Activated T-cell treated with anti-CD3 and anti-CD28 coated beads for 24 hours (primary cell): ENCODE data around the gene CFI.
A peak's percentile ranks its signal among the peaks of the same experiment; 100 is the strongest.

ENCODE experiments used
- DNase-seq: peaks from one replicate; pipeline ENCODE4 v3.0.0-alpha.2; 2020; ENCODE audit warnings: low read depth

The CFI gene

GRCh38 chr4:109730619-109731545 is 70.9 kb downstream of the CFI start:
- no peak for DNase-seq

GRCh38 chr4:109729718-109730618 is 71.8 kb downstream of the CFI start, which contains the start of gene PLA2G12A:
PLA2G12A (minus strand) TSS chr4:109730070; CDS start chr4:109729809, 261 bp downstream.
- DNase-seq, result peak; percentile 62

- no peak for DNase-seq
These were observed 72.6 kb downstream of the CFI start for GRCh38 chr4:109729117-109729717.

GRCh38 chr4:109728385-109728784 is 73.4 kb downstream of the CFI start:
- DNase-seq, result no peak

- DNase-seq, result no peak
These were observed 78.7 kb downstream of the CFI start for GRCh38 chr4:109723110-109723509.

GRCh38 chr4:109722357-109722756 is 79.4 kb downstream of the CFI start:
- no peak for DNase-seq

- DNase-seq, result no peak
These were observed 80.8 kb downstream of the CFI start for GRCh38 chr4:109721033-109721432.

GRCh38 chr4:109719604-109720003 is 82.2 kb downstream of the CFI start:
- no peak for DNase-seq

- no peak for DNase-seq
These were observed 83.0 kb downstream of the CFI start for GRCh38 chr4:109718759-109719158.

- DNase-seq, result no peak
These were observed 88.3 kb downstream of the CFI start for GRCh38 chr4:109713500-109713899.

- no peak for DNase-seq
These were observed 92.8 kb downstream of the CFI start for GRCh38 chr4:109708990-109709389.

GRCh38 chr4:109708435-109708834 is 93.4 kb downstream of the CFI start:
- DNase-seq, result no peak

- DNase-seq, result no peak
These were observed 98.0 kb downstream of the CFI start for GRCh38 chr4:109703664-109704361.

GRCh38 chr4:109702950-109703663 is 98.7 kb downstream of the CFI start, which contains the start of gene CASP6:
CASP6 (minus strand) TSS chr4:109703445; CDS start chr4:109703395, 50 bp downstream.
- peak; percentile 47 for DNase-seq

- DNase-seq, result no peak
These were observed 100.0 kb downstream of the CFI start for GRCh38 chr4:109701566-109702410.

- DNase-seq, result no peak
These were observed 102.1 kb downstream of the CFI start for GRCh38 chr4:109699553-109700225.

- DNase-seq, result no peak
These were observed 103.1 kb downstream of the CFI start for GRCh38 chr4:109698656-109699055.

- DNase-seq, result no peak
These were observed 110.3 kb downstream of the CFI start for GRCh38 chr4:109691411-109691920.
